ENCODE measurements around the gene TPM1. TPM values are rescaled to one million over a fixed set of nuclear protein-coding genes. Genes with fewer than 3 reads are reported as not detected.
A peak's percentile ranks its signal among the peaks of the same experiment; 100 is the strongest.

The TPM1 gene
- total and polyA plus RNA-seq, 7 experiments from 2014 or later, result 6.0 to 24.7 (median 12.9) TPM

- H3K36me3 Mint-ChIP-seq, result peaks cover 0 to 54% (median 43%) of the 10 kb centered on the region in 5 donors
Observed at GRCh38 chr15:63059075-63059474, 16.5 kb downstream of the TPM1 start.

GRCh38 chr15:63059573-63060216 lies 17.1 kb downstream of the TPM1 start:
- Mint-ChIP-seq H3K27ac (no peak overlapping the region), H3K27me3 (no peaks in the 10 kb centered on the region), H3K9me3 (no peaks in the 10 kb centered on the region), H3K4me1 (peaks cover 0 to 5% (median 0%) of the 10 kb centered on the region in 7 donors), H3K4me3 (no peak overlapping the region), H3K36me3 (peaks cover 0 to 56% (median 45%) of the 10 kb centered on the region in 5 donors)
- intact Hi-C loops (cut with micrococcal nuclease), result no loop called here
- DNase-seq, result no peak
- H3K4me1 ChIP-seq (ENCODE audit: control insufficient read depth in 2 of 2, insufficient read depth in 2 of 2, low read length in 2 of 2), result no peaks in the 10 kb centered on the region
- POLR2A ChIA-PET, result no interaction called here
- H3K27me3 ChIP-seq (ENCODE audit: control insufficient read depth in 2 of 2, insufficient read depth in 2 of 2, low read length in 2 of 2), result no peaks in the 10 kb centered on the region
- CTCF ChIA-PET, result no interaction called here
- H3K9me3 ChIP-seq (ENCODE audit: control insufficient read depth in 2 of 3, low read length in 3 of 3), result no peaks in the 10 kb centered on the region
- ATAC-seq, result no peak
- peaks cover 6 to 59% (median 15%) of the 10 kb centered on the region in 3 experiments for H3K36me3 ChIP-seq (ENCODE audit: control insufficient read depth in 2 of 3, insufficient read depth in 3 of 3, low read length in 3 of 3)
- H3K27ac ChIP-seq (ENCODE audit: low read depth, low read length), result no peak overlapping the region
- H3K4me3 ChIP-seq (ENCODE audit: low read length), result no peak overlapping the region

More at GRCh38 chr15:63059075-63059474, 16.5 kb downstream of the TPM1 start:
- peaks cover 6 to 55% (median 15%) of the 10 kb centered on the region in 3 experiments for H3K36me3 ChIP-seq (ENCODE audit: control insufficient read depth in 2 of 3, insufficient read depth in 3 of 3, low read length in 3 of 3)
- no peaks in the 10 kb centered on the region for H3K4me1 ChIP-seq (ENCODE audit: control insufficient read depth in 2 of 2, insufficient read depth in 2 of 2, low read length in 2 of 2)
- Mint-ChIP-seq H3K4me3 (no peak overlapping the region), H3K27ac (no peak overlapping the region), H3K9me3 (no peaks in the 10 kb centered on the region), H3K4me1 (peaks cover 0 to 5% (median 0%) of the 10 kb centered on the region in 7 donors), H3K27me3 (no peaks in the 10 kb centered on the region)
- no peak overlapping the region for H3K27ac ChIP-seq (ENCODE audit: low read depth, low read length)
- CTCF ChIA-PET, result no interaction called here
- intact Hi-C loops (cut with micrococcal nuclease), result no loop called here
- POLR2A ChIA-PET, result no interaction called here
- H3K4me3 ChIP-seq (ENCODE audit: low read length), result no peak overlapping the region
- ATAC-seq (no peak), DNase-seq (no peak)
- H3K9me3 ChIP-seq (ENCODE audit: control insufficient read depth in 2 of 3, low read length in 3 of 3), result no peaks in the 10 kb centered on the region
- H3K27me3 ChIP-seq (ENCODE audit: control insufficient read depth in 2 of 2, insufficient read depth in 2 of 2, low read length in 2 of 2), result no peaks in the 10 kb centered on the region

- H3K27me3 Mint-ChIP-seq, result no peaks in the 10 kb centered on the region
- H3K4me1 ChIP-seq (ENCODE audit: control insufficient read depth in 2 of 2, insufficient read depth in 2 of 2, low read length in 2 of 2), result no peaks in the 10 kb centered on the region
- DNase-seq, result no peak
- intact Hi-C loops (cut with micrococcal nuclease), result no loop called here
- no peak overlapping the region for H3K4me3 ChIP-seq (ENCODE audit: low read length)
- no peak overlapping the region for H3K27ac Mint-ChIP-seq
- H3K36me3 Mint-ChIP-seq, result peaks cover 0 to 58% (median 49%) of the 10 kb centered on the region in 5 donors
- POLR2A ChIA-PET, result no interaction called here
- H3K9me3 Mint-ChIP-seq, result no peaks in the 10 kb centered on the region
- peaks cover 6 to 59% (median 15%) of the 10 kb centered on the region in 3 experiments for H3K36me3 ChIP-seq (ENCODE audit: control insufficient read depth in 2 of 3, insufficient read depth in 3 of 3, low read length in 3 of 3)
- no peak for ATAC-seq
- CTCF ChIA-PET, result no interaction called here
- no peak overlapping the region for H3K4me3 Mint-ChIP-seq
- H3K4me1 Mint-ChIP-seq, result peaks cover 0 to 2% (median 0%) of the 10 kb centered on the region in 7 donors
- H3K27me3 ChIP-seq (ENCODE audit: control insufficient read depth in 2 of 2, insufficient read depth in 2 of 2, low read length in 2 of 2), result no peaks in the 10 kb centered on the region
- H3K27ac ChIP-seq (ENCODE audit: low read depth, low read length), result no peak overlapping the region
- H3K9me3 ChIP-seq (ENCODE audit: control insufficient read depth in 2 of 3, low read length in 3 of 3), result no peaks in the 10 kb centered on the region
Observed at GRCh38 chr15:63060699-63061098, 18.2 kb downstream of the TPM1 start.

GRCh38 chr15:63061975-63062374 lies 19.4 kb downstream of the TPM1 start:
- Histone ChIP-seq H3K27me3 (ENCODE audit: control insufficient read depth in 2 of 2, insufficient read depth in 2 of 2, low read length in 2 of 2) (no peaks in the 10 kb centered on the region), H3K4me3 (ENCODE audit: low read length) (no peak overlapping the region), H3K36me3 (ENCODE audit: control insufficient read depth in 2 of 3, insufficient read depth in 3 of 3, low read length in 3 of 3) (peaks cover 6 to 59% (median 15%) of the 10 kb centered on the region in 3 experiments), H3K27ac (ENCODE audit: low read depth, low read length) (no peak overlapping the region), H3K9me3 (ENCODE audit: control insufficient read depth in 2 of 3, low read length in 3 of 3) (no peaks in the 10 kb centered on the region), H3K4me1 (ENCODE audit: control insufficient read depth in 2 of 2, insufficient read depth in 2 of 2, low read length in 2 of 2) (no peaks in the 10 kb centered on the region)
- H3K4me3 Mint-ChIP-seq, result no peak overlapping the region
- H3K36me3 Mint-ChIP-seq, result peaks cover 0 to 66% (median 52%) of the 10 kb centered on the region in 5 donors
- intact Hi-C loops (cut with micrococcal nuclease), result no loop called here
- peaks cover 0 to 5% (median 0%) of the 10 kb centered on the region in 7 donors for H3K4me1 Mint-ChIP-seq
- no peaks in the 10 kb centered on the region for H3K9me3 Mint-ChIP-seq
- H3K27me3 Mint-ChIP-seq, result no peaks in the 10 kb centered on the region
- H3K27ac Mint-ChIP-seq, result no peak overlapping the region
- ChIA-PET POLR2A (no interaction called here), CTCF (interaction anchor here (1.0 kb wide), 1 partner anchor 33 kb away, joined by 3 read pairs; no protein-coding TSS in a partner anchor)
- DNase-seq (no peak), ATAC-seq (no peak)

GRCh38 chr15:63063164-63063756 lies 20.7 kb downstream of the TPM1 start:
- ChIA-PET POLR2A (no interaction called here), CTCF (no interaction called here)
- no peaks in the 10 kb centered on the region for H3K27me3 ChIP-seq (ENCODE audit: control insufficient read depth in 2 of 2, insufficient read depth in 2 of 2, low read length in 2 of 2)
- no peaks in the 10 kb centered on the region for H3K9me3 ChIP-seq (ENCODE audit: control insufficient read depth in 2 of 3, low read length in 3 of 3)
- no peaks in the 10 kb centered on the region for H3K9me3 Mint-ChIP-seq
- peak overlapping the region in 1 of 9 donors; percentile 14 for H3K27ac Mint-ChIP-seq
- peaks cover 0 to 7% (median 0%) of the 10 kb centered on the region in 7 donors for H3K4me1 Mint-ChIP-seq
- H3K36me3 Mint-ChIP-seq, result peaks cover 0 to 63% (median 44%) of the 10 kb centered on the region in 5 donors
- no peak overlapping the region for H3K4me3 Mint-ChIP-seq
- DNase-seq, result no peak
- no peaks in the 10 kb centered on the region for H3K27me3 Mint-ChIP-seq
- ATAC-seq, result no peak
- intact Hi-C loops (cut with micrococcal nuclease), result no loop called here
- H3K36me3 ChIP-seq (ENCODE audit: control insufficient read depth in 2 of 3, insufficient read depth in 3 of 3, low read length in 3 of 3), result peaks cover 6 to 49% (median 15%) of the 10 kb centered on the region in 3 experiments
- H3K4me3 ChIP-seq (ENCODE audit: low read length), result no peak overlapping the region
- H3K27ac ChIP-seq (ENCODE audit: low read depth, low read length), result no peak overlapping the region
- no peaks in the 10 kb centered on the region for H3K4me1 ChIP-seq (ENCODE audit: control insufficient read depth in 2 of 2, insufficient read depth in 2 of 2, low read length in 2 of 2)

- Histone ChIP-seq H3K4me3 (ENCODE audit: low read length) (no peak overlapping the region), H3K27me3 (ENCODE audit: control insufficient read depth in 2 of 2, insufficient read depth in 2 of 2, low read length in 2 of 2) (no peaks in the 10 kb centered on the region), H3K27ac (ENCODE audit: low read depth, low read length) (no peak overlapping the region), H3K36me3 (ENCODE audit: control insufficient read depth in 2 of 3, insufficient read depth in 3 of 3, low read length in 3 of 3) (peaks cover 6 to 43% (median 15%) of the 10 kb centered on the region in 3 experiments), H3K9me3 (ENCODE audit: control insufficient read depth in 2 of 3, low read length in 3 of 3) (no peaks in the 10 kb centered on the region), H3K4me1 (ENCODE audit: control insufficient read depth in 2 of 2, insufficient read depth in 2 of 2, low read length in 2 of 2) (no peaks in the 10 kb centered on the region)
- H3K27ac Mint-ChIP-seq, result no peak overlapping the region
- CTCF ChIA-PET, result no interaction called here
- POLR2A ChIA-PET, result no interaction called here
- H3K4me3 Mint-ChIP-seq, result no peak overlapping the region
- no peaks in the 10 kb centered on the region for H3K27me3 Mint-ChIP-seq
- intact Hi-C loops (cut with micrococcal nuclease), result no loop called here
- no peaks in the 10 kb centered on the region for H3K9me3 Mint-ChIP-seq
- peaks cover 0 to 64% (median 42%) of the 10 kb centered on the region in 5 donors for H3K36me3 Mint-ChIP-seq
- no peak for DNase-seq
- peaks cover 0 to 7% (median 0%) of the 10 kb centered on the region in 7 donors for H3K4me1 Mint-ChIP-seq
- no peak for ATAC-seq
Observed at GRCh38 chr15:63063877-63064409, 21.4 kb downstream of the TPM1 start.

Data from naive thymus-derived CD4-positive, alpha-beta T cell (primary cell).